ENCODE data around the gene KLHL29.

The KLHL29 gene

GRCh38 chr2:23427350-23427749 is 42.4 kb downstream of the KLHL29 start:
- H3K36me3 ChIP-seq: no peaks in the 10 kb centered on the region
- H3K4me2 ChIP-seq: no peak overlapping the region
- no peaks in the 10 kb centered on the region for H3K27me3 ChIP-seq
- H3K9ac ChIP-seq: no peak overlapping the region
- H3K9me3 ChIP-seq (replicated peaks in 1 of 11): no peaks in the 10 kb centered on the region
- no peak overlapping the region for H3K27ac ChIP-seq
- no peak overlapping the region for H3K4me3 ChIP-seq
- H4K20me1 ChIP-seq: no peaks in the 10 kb centered on the region
- TF ChIP-seq Cebpa-rat (IDR thresholded peaks at IDR 0.05): no peak
- H3K4me1 ChIP-seq: no peaks in the 10 kb centered on the region

- TF ChIP-seq Cebpa-rat (IDR thresholded peaks at IDR 0.05): no peak
- no peaks in the 10 kb centered on the region for H3K36me3 ChIP-seq
- H3K27ac ChIP-seq: no peak overlapping the region
These were observed 43.0 kb downstream of the KLHL29 start for GRCh38 chr2:23427976-23428375.

DNA sequence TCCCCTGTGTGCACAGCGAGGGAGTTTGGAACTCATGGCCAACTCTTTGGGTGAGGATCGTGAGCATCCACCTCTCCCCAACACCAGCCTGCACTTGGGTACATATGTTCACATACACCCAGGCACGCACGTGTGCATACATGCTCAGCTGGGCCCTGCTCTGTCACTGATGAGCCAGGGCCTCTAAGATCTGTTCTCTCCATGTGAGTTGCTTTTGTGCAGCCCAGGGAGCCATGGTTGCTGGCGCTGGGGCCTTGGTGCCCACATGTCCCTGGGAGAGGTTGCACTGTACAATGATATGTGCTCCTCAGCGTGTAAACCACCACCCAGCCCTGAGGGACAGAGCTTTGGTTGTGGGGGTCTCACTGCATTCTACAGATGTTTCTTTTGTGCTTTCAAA is 44.1 kb downstream of the KLHL29 start:
- H3K27ac ChIP-seq: no peak overlapping the region
- H3K9me3 ChIP-seq (replicated peaks in 1 of 11): no peaks in the 10 kb centered on the region
- no peak overlapping the region for H3K9ac ChIP-seq
- no peaks in the 10 kb centered on the region for H3K36me3 ChIP-seq
- no peak overlapping the region for H3K4me3 ChIP-seq
- no peak overlapping the region for H3K4me2 ChIP-seq
- TF ChIP-seq Cebpa-rat (IDR thresholded peaks at IDR 0.05): no peak
- H3K4me1 ChIP-seq: no peaks in the 10 kb centered on the region
- H3K27me3 ChIP-seq: no peaks in the 10 kb centered on the region
- no peaks in the 10 kb centered on the region for H4K20me1 ChIP-seq

More at GRCh38 chr2:23427976-23428375, 43.0 kb downstream of the KLHL29 start:
- H4K20me1 ChIP-seq: no peaks in the 10 kb centered on the region
- H3K4me2 ChIP-seq: no peak overlapping the region
- H3K27me3 ChIP-seq: no peaks in the 10 kb centered on the region
- H3K9me3 ChIP-seq (replicated peaks in 1 of 11): no peaks in the 10 kb centered on the region
- no peak overlapping the region for H3K9ac ChIP-seq
- H3K4me3 ChIP-seq: no peak overlapping the region
- H3K4me1 ChIP-seq: no peaks in the 10 kb centered on the region

- Histone ChIP-seq H3K27me3 (no peaks in the 10 kb centered on the region), H4K20me1 (no peaks in the 10 kb centered on the region), H3K27ac (no peak overlapping the region), H3K9ac (no peak overlapping the region), H3K36me3 (no peaks in the 10 kb centered on the region), H3K4me2 (no peak overlapping the region), H3K4me3 (no peak overlapping the region), H3K9me3 (replicated peaks in 1 of 11) (no peaks in the 10 kb centered on the region), H3K4me1 (no peaks in the 10 kb centered on the region)
- TF ChIP-seq Cebpa-rat (IDR thresholded peaks at IDR 0.05): no peak
These were observed 45.3 kb downstream of the KLHL29 start for GRCh38 chr2:23430263-23430662.

DNA sequence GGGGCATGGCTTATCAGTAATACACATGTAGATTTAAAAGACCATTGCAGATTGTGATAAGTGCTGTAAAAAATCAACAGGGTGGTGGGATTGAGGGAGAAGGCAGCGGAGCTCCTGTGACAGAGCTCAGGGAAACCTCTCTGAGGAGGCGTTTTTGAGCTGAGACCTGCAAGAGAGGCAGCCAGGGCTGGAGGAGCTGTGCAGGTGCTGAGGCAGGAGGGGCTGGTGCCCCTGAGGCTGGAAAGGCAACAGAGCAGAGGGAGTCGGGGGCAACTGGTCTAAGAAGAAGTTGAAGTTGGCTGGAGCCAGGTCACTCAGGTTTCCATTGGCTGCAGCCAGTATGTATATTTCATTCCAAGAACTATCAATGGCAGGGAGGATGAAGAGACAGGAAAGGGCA is 47.6 kb downstream of the KLHL29 start:
- Histone ChIP-seq H3K4me1 (0 out of 20 replicates have a peak, but pooled peaks cover 0 to 6% (median 0%) of the 10 kb centered on the region in 10 experiments), H3K4me2 (no peak overlapping the region), H3K9me3 (replicated peaks in 1 of 11) (peaks cover 0 to 5% (median 4%) of the 10 kb centered on the region in 11 experiments; a peak in 11 of 22 replicates), H3K27me3 (no peaks in the 10 kb centered on the region), H3K36me3 (no peaks in the 10 kb centered on the region), H4K20me1 (no peaks in the 10 kb centered on the region), H3K4me3 (no peak overlapping the region), H3K9ac (no peak overlapping the region), H3K27ac (no peak overlapping the region)
- TF ChIP-seq Cebpa-rat (IDR thresholded peaks at IDR 0.05): no peak

DNA sequence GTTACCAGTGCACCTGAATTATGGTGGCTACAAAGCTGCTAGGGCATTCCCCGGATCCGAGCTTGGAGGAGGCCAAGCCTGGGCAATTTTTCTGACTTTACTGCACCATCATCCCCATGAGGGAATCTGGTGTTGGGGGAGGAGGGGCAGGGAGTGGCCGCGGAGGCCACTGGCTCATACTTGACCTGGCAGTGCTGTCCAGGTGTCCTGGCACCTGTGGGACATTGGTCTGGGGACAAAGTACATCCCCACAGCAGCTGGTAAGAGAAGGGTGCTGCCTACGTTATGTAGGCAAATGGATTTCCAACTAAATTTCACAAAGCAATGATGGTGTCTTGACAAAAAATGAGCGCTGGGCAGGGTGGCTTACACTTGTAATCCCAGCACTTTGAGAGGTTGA is 48.3 kb downstream of the KLHL29 start:
- Histone ChIP-seq H4K20me1 (no peaks in the 10 kb centered on the region), H3K27me3 (no peaks in the 10 kb centered on the region), H3K36me3 (no peaks in the 10 kb centered on the region), H3K27ac (no peak overlapping the region), H3K9ac (no peak overlapping the region), H3K4me2 (no peak overlapping the region), H3K4me3 (no peak overlapping the region), H3K4me1 (0 out of 20 replicates have a peak, but pooled peaks cover 0 to 6% (median 0%) of the 10 kb centered on the region in 10 experiments), H3K9me3 (replicated peaks in 1 of 11) (peaks cover 0 to 6% (median 6%) of the 10 kb centered on the region in 11 experiments; a peak in 11 of 22 replicates)
- TF ChIP-seq Cebpa-rat (IDR thresholded peaks at IDR 0.05): no peak

- peaks cover 0 to 6% (median 6%) of the 10 kb centered on the region in 11 experiments; a peak in 11 of 22 replicates for H3K9me3 ChIP-seq (replicated peaks in 1 of 11)
- 0 out of 20 replicates have a peak, but pooled peaks cover 0 to 6% (median 0%) of the 10 kb centered on the region in 10 experiments for H3K4me1 ChIP-seq
- no peaks in the 10 kb centered on the region for H3K27me3 ChIP-seq
- no peak for TF ChIP-seq Cebpa-rat (IDR thresholded peaks at IDR 0.05)
- no peaks in the 10 kb centered on the region for H3K36me3 ChIP-seq
- no peak overlapping the region for H3K4me3 ChIP-seq
- H3K27ac ChIP-seq: no peak overlapping the region
- H3K9ac ChIP-seq: no peak overlapping the region
- no peaks in the 10 kb centered on the region for H4K20me1 ChIP-seq
- no peak overlapping the region for H3K4me2 ChIP-seq
These were observed 49.7 kb downstream of the KLHL29 start for GRCh38 chr2:23434721-23435121.

DNA sequence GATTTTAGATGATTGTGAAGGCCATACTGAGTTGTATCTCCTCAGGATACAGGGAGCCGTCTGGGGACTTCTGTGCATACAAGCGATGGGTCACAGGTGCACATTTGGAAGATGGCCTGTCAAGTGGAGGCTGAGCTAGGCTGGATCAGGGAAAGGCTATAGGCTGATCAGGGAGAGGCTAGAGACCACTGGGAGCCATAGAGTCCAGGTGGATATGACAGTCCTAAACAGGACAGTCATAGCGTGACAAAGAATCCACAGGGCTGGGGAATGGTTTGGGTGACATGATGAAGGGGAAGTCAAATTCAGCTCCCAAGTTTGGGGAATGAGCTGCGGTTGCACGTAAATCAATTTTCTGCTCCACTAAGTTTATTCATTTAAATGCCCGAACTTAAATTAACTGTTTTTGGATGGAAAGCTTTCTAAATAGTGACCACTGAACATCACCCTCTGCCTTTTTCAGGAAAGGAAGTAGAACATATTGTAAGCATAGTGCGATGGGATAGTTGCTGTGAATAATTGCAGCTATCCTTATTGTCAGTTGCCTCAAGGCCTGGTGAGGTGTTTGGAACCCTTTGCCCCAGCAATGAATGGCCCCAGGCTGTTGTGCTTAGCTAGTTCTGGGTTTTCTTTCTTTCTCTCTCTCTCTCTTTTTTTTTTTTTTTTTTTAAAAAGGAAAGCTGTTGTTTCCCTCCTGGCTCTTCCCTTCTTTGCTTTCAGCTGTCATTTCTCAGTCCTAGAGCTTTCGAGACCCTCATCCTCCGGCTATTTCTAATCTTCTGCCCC is 50.5 kb downstream of the KLHL29 start:
- H3K4me2 ChIP-seq: no peak overlapping the region
- no peak overlapping the region for H3K27ac ChIP-seq
- H3K36me3 ChIP-seq: no peaks in the 10 kb centered on the region
- H3K4me3 ChIP-seq: no peak overlapping the region
- H3K9ac ChIP-seq: no peak overlapping the region
- H3K4me1 ChIP-seq: 0 out of 20 replicates have a peak, but pooled peaks cover 0 to 6% (median 0%) of the 10 kb centered on the region in 10 experiments
- TF ChIP-seq Cebpa-rat (IDR thresholded peaks at IDR 0.05): no peak
- no peaks in the 10 kb centered on the region for H3K27me3 ChIP-seq
- H4K20me1 ChIP-seq: no peaks in the 10 kb centered on the region
- peaks cover 0 to 6% (median 6%) of the 10 kb centered on the region in 11 experiments; a peak in 11 of 22 replicates for H3K9me3 ChIP-seq (replicated peaks in 1 of 11)

DNA sequence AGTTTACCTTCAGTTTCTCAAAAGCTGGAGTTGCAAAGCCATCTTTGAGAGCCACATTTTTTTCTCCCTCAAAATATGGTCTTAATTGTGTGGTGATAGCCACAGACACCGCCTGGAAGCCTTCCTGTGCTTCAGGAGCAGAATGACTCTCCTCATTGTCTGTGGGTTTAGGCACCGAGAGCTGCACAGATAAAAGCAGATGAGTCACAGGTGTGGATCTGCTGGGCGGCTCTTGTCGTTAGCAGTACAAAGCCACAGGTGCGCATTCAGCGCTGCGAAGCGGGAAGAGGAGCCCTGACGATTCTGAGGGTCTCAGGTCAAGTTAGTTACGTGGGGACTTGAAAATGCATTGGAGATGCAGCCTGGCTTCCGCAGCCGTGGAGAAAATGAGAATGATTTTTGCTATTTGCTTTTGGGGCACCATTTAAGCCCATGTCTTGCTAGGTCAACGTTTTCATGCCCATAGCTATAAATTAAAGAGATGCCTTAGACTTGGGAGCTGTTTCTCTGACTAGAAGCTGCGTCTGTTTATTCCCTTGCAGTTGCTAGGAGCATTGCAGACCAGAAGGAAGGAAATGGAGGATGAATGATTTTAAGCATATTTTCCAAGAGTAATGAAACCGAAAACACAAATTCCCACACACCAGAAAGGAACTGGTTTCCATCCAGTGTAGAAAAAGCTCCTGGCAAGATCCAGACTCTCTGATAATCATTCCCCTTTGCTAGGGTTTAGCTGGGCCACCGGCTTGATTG is 51.5 kb downstream of the KLHL29 start:
- no peak overlapping the region for H3K9ac ChIP-seq
- no peak overlapping the region for H3K27ac ChIP-seq
- H4K20me1 ChIP-seq: no peaks in the 10 kb centered on the region
- H3K4me2 ChIP-seq: no peak overlapping the region
- no peak overlapping the region for H3K4me3 ChIP-seq
- peaks cover 2 to 9% (median 8%) of the 10 kb centered on the region in 11 experiments; a peak in 20 of 22 replicates for H3K9me3 ChIP-seq (replicated peaks in 1 of 11)
- no peaks in the 10 kb centered on the region for H3K36me3 ChIP-seq
- H3K4me1 ChIP-seq: 0 out of 20 replicates have a peak, but pooled peaks cover 0 to 6% (median 0%) of the 10 kb centered on the region in 10 experiments
- no peaks in the 10 kb centered on the region for H3K27me3 ChIP-seq
- no peak for TF ChIP-seq Cebpa-rat (IDR thresholded peaks at IDR 0.05)

Measured in BLaER1 treated with 17β-estradiol and CSF1 and Interleukin-3, amounts not matched to agents 10 nM and 100 nM (cell line).